HepG2 (cell line): ENCODE data around the gene PLB1. TPM values are rescaled to one million over a fixed set of nuclear protein-coding genes. Genes with fewer than 3 reads are reported as not detected.

ENCODE experiments used
- ATAC-seq: fragments of 200-7000 bp; cut with Tn5 transposase; 3 replicates; pipeline ENCODE4 v1.9.1; 2020; ENCODE audit warnings: mild to moderate bottlenecking, moderate library complexity
- BruUV-seq: library from RNA; stranded (reverse); fragments of 400-500 nt; replicated peaks from 2 replicates; lab custom pipeline; 2021; lab: Mats Ljungman, UMichigan
- CTCF ChIA-PET: fragments of 300-600 bp; formaldehyde crosslinking; extraction: SDS; loops from one replicate; lab custom pipeline; 2021; ENCODE audit warnings: low total read pairs, inconsistent platforms, low intra/inter-chr PET ratio; lab: Yijun Ruan, JAX
- POLR2A ChIA-PET: fragments of 350-600 bp; sonication (Branson Sonifier 250); formaldehyde crosslinking; loops from one replicate; lab custom pipeline; 2020; ENCODE audit warnings: antibody characterized with exemption, inconsistent platforms; lab: Yijun Ruan, JAX
- DNase-seq: peaks from one replicate; pipeline ENCODE4 v3.0.0-alpha.2; 2015; ENCODE audit warnings: low spot score
- FAIRE-seq: peaks from 3 replicates; lab custom pipeline; 2011; peaks lifted over from hg19 to GRCh38; lab: Jason Lieb, UNC
- H2AFZ ChIP-seq: one replicate; pipeline ENCODE4 v1.6.1; 2011; ENCODE audit warnings: low read length, inconsistent platforms
- H3K27ac ChIP-seq: fragments of 300-600 bp; 3 replicates; pipeline ENCODE4 v1.8.0; 2011; ENCODE audit warnings: mixed run types, mild to moderate bottlenecking, mixed read lengths, low read length, inconsistent platforms; ENCODE audit not compliant: insufficient read depth; ENCODE audit errors: extremely low read length
- H3K27me3 ChIP-seq, 2 experiments: fragments of 200-600 bp in 1 of 2; 2 replicates in 1 of 2; 3 replicates in 1 of 2; pipeline versions ENCODE4 v1.6.0 to v1.8.0; 2011; ENCODE audit warnings: low read length in 2 of 2, mild to moderate bottlenecking in 2 of 2, moderate library complexity in 2 of 2, inconsistent platforms in 1 of 2; ENCODE audit not compliant: insufficient read depth in 2 of 2, control insufficient read depth in 1 of 2
- H3K36me3 ChIP-seq, 2 experiments: fragments of 200-600 bp in 1 of 2; replicated peaks in 1 of 2; 2 replicates in 1 of 2; 3 replicates in 1 of 2; pipeline versions ENCODE4 v1.5.1 to v1.8.0; 2011; ENCODE audit warnings: low read length in 2 of 2, inconsistent platforms in 1 of 2; ENCODE audit not compliant: insufficient read depth in 2 of 2, control insufficient read depth in 1 of 2
- H3K4me1 ChIP-seq: 2 replicates; pipeline ENCODE4 v1.5.1; 2012; ENCODE audit warnings: low read length, inconsistent platforms; ENCODE audit not compliant: insufficient read depth
- H3K4me2 ChIP-seq: 2 replicates; pipeline ENCODE4 v1.6.0; 2011; ENCODE audit warnings: low read depth, low read length, inconsistent platforms
- H3K4me3 ChIP-seq, 3 experiments: fragments of 200-600 bp in 1 of 3; sonication (generic), shearing (Covaris generic) in 1 of 3; replicated peaks in 1 of 3; 2 replicates each; pipeline ENCODE4 v1.5.1; 2011 to 2016; ENCODE audit warnings: low read length in 3 of 3, inconsistent platforms in 2 of 3, low read depth in 2 of 3, mild to moderate bottlenecking in 2 of 3, control low read depth in 1 of 3, mixed read lengths in 1 of 3; ENCODE audit not compliant: insufficient read depth in 1 of 3
- H3K79me2 ChIP-seq: one replicate; pipeline ENCODE4 v1.6.1; 2011; ENCODE audit warnings: low read length, inconsistent platforms; ENCODE audit not compliant: insufficient read depth
- H3K9ac ChIP-seq: 2 replicates; pipeline ENCODE4 v1.6.0; 2011; ENCODE audit warnings: mild to moderate bottlenecking, low read depth, low read length, inconsistent platforms; ENCODE audit not compliant: insufficient read depth
- H3K9me3 ChIP-seq: 2 replicates; pipeline ENCODE4 v1.5.1; 2012; ENCODE audit warnings: mild to moderate bottlenecking, low read length
- H4K20me1 ChIP-seq: 2 replicates; pipeline ENCODE4 v1.6.0; 2011; ENCODE audit warnings: inconsistent platforms, mild to moderate bottlenecking, low read length, moderate library complexity; ENCODE audit not compliant: insufficient read depth
- CC2D1A ChIP-seq: sonication (generic); formaldehyde crosslinking; IDR thresholded peaks from 2 replicates; pipeline ENCODE4 v1.8.1; 2023; ENCODE audit warnings: mild to moderate bottlenecking, missing genetic modification reagents
- FIP1L1 ChIP-seq: fragments of 200-400 bp; formaldehyde crosslinking; IDR thresholded peaks from 2 replicates; pipeline ENCODE4 v1.6.1; 2018; ENCODE audit warnings: low read depth, mild to moderate bottlenecking, low read length, moderate library complexity, borderline replicate concordance; ENCODE audit not compliant: insufficient read depth
- ISL2 ChIP-seq: sonication (generic); formaldehyde crosslinking; IDR thresholded peaks from 2 replicates; pipeline ENCODE4 v1.5.0; 2020; ENCODE audit warnings: missing genetic modification reagents
- REST ChIP-seq, 2 experiments: IDR thresholded peaks; 2 replicates each; pipeline ENCODE4 v1.6.1; 2011 to 2012; ENCODE audit warnings: low read length in 2 of 2, borderline replicate concordance in 1 of 2, low read depth in 1 of 2, mild to moderate bottlenecking in 1 of 2, moderate library complexity in 1 of 2
- RORA ChIP-seq: sonication (generic); formaldehyde crosslinking; IDR thresholded peaks from 2 replicates; pipeline ENCODE4 v1.5.0; 2020; ENCODE audit warnings: mild to moderate bottlenecking, missing genetic modification reagents, moderate library complexity
- ZIK1 ChIP-seq: sonication (generic); formaldehyde crosslinking; IDR thresholded peaks from 2 replicates; pipeline ENCODE4 v1.5.0; 2020; ENCODE audit warnings: mild to moderate bottlenecking, low read depth, missing genetic modification reagents, borderline replicate concordance
- ZNF652 ChIP-seq: IDR thresholded peaks from 2 replicates; pipeline ENCODE4 v1.6.1; 2016; ENCODE audit warnings: low read depth, borderline replicate concordance
- ZNF678 ChIP-seq: sonication (generic); formaldehyde crosslinking; IDR thresholded peaks from 2 replicates; pipeline ENCODE4 v1.4.0; 2020; ENCODE audit warnings: mild to moderate bottlenecking, missing genetic modification reagents
- WGBS: methylation state at CpG from one replicate; pipeline ENCODE4 v1.1.6; 2017; ENCODE audit warnings: low lambda C conversion rate; 5-methylcytosine and 5-hydroxymethylcytosine counted together
- in situ Hi-C: cut with HindIII; loops from 2 replicates; pipeline ENCODE4 v1.10.0; 2017; ENCODE audit warnings: low pct_unique_long_range_greater_than_20kb; ENCODE audit not compliant: extremely low pct_ligation_motif_present
- intact Hi-C: fragments of 100-400 bp; cut with micrococcal nuclease; formaldehyde crosslinking; loops from one replicate; pipeline ENCODE4 v1.10.0; 2022; ENCODE audit not compliant: unreplicated experiment
- polyA plus RNA-seq, 8 experiments: library from polyadenylated mRNA; depleted of rRNA in 3 of 8; stranded (reverse) in 7 of 8; unstranded in 1 of 8; fragments of >200 nt; fragmentation: Illumina TruSeq in 4 of 8; extraction: Trizol in 4 of 8; gene quantifications; 2 replicates each; pipeline versions ENCODE4 v1.2.1 to v1.2.3, GENCODE V29; 2011 to 2016; ENCODE audit warnings: low read depth in 4 of 8, missing spikeins in 1 of 8, mixed read lengths in 1 of 8; ENCODE audit not compliant: insufficient read depth in 1 of 8
- total RNA-seq, 5 experiments: library from RNA; depleted of rRNA; stranded (reverse); fragments of >200 nt; fragmentation: Illumina TruSeq; extraction: Trizol; gene quantifications; 2 replicates each; pipeline ENCODE4 v1.2.3, GENCODE V29; 2016; ENCODE audit warnings: low read depth in 1 of 5
- TF ChIP-seq, protein P1 (sequence below): sonication (generic); formaldehyde crosslinking; IDR thresholded peaks from 2 replicates; pipeline ENCODE4 v1.5.0; 2020; ENCODE audit warnings: missing genetic modification reagents
- TF ChIP-seq, protein P2 (sequence below): sonication (generic); formaldehyde crosslinking; IDR thresholded peaks from 2 replicates; pipeline ENCODE4 v1.4.0; 2020; ENCODE audit warnings: missing genetic modification reagents, borderline replicate concordance

The PLB1 gene
- total and polyA plus RNA-seq, 2 of the 13 experiments (the other 11 are each of a cell fraction or from before 2014, with no cell fraction given) = 0.20 to 1.8 TPM

DNA sequence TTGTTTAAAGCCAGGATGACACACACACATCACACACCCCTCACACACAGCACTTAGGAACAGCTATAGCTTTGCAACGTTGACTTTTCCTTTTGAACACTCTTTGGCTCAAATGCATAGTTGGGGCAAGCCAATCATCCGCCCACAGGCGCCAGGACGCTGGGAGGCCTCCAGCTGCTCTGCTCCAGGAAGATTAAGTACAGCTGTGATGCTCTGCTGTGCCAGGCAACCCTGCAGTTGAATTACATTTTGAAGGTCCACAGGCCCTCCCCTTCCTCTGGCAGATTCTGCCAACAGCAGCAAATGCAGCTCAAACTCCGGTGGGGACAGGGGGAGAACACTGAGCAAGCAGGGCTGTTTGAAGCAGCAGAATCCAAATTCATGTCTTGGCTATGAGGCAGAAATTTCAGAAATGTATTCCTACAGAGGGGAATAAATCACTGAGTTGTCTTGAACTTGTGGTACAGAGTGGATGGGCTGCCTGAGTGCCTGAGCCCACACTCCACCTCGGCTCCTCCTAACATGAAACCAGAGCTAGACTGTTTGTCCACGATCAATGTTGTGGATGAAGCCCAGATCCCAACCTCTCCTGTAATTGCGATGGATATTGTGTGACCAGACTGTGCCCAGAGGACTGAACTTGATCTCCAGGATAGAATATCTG, 169.3 kb downstream of the PLB1 start:
- no TSS peak for BruUV-seq
- Histone ChIP-seq H3K36me3 (no peaks in the 10 kb centered on the region), H3K4me1 (peaks cover 33% of the 10 kb centered on the region), H3K9ac (no peak overlapping the region), H3K27ac (no peak overlapping the region), H3K4me3 (no peak overlapping the region), H3K9me3 (no peaks in the 10 kb centered on the region), H3K4me2 (no peak overlapping the region), H4K20me1 (no peaks in the 10 kb centered on the region), H3K27me3 (peaks cover 1 to 4% of the 10 kb centered on the region in 2 experiments; a peak in 1 of 5 replicates), H3K79me2 (no peaks in the 10 kb centered on the region), H2AFZ (no peak overlapping the region)
- ATAC-seq = no peak
- no peak for DNase-seq
- CTCF ChIA-PET = no interaction called here
- POLR2A ChIA-PET = interaction anchor here (1.8 kb wide), 1 partner anchor 87 kb away, joined by 6 read pairs; the partner anchor contains the start of gene PPP1CB
- in situ Hi-C loops (no loop called here), intact Hi-C loops (no loop called here)
- FAIRE-seq = no peak
- WGBS = 26% methylated on average over 8 of the region's 8 CpGs
- TF ChIP-seq, protein P1, sequence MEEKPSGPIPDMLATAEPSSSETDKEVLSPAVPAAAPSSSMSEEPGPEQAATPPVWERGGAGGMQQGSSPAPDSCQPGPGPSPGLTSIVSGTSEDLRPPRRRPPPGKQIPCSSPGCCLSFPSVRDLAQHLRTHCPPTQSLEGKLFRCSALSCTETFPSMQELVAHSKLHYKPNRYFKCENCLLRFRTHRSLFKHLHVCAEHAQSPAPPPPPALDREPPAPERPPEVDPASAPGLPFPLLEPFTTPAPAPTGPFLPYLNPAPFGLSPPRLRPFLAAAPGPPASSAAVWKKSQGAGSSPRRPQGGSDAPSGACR (CRISPR knock-in tag) = no peak
- TF ChIP-seq RORA (CRISPR knock-in tag) (no peak), FIP1L1 (no peak), REST (IDR thresholded peaks at IDR 0.05; ENCODE audit: borderline replicate concordance in 1 of 2, low read depth in 1 of 2, low read length in 2 of 2) (no peak), ZNF652 (no peak), ZNF678 (CRISPR knock-in tag) (no peak), CC2D1A (CRISPR knock-in tag) (no peak), ZIK1 (CRISPR knock-in tag) (no peak), ISL2 (CRISPR knock-in tag) (no peak)
- TF ChIP-seq, protein P2, sequence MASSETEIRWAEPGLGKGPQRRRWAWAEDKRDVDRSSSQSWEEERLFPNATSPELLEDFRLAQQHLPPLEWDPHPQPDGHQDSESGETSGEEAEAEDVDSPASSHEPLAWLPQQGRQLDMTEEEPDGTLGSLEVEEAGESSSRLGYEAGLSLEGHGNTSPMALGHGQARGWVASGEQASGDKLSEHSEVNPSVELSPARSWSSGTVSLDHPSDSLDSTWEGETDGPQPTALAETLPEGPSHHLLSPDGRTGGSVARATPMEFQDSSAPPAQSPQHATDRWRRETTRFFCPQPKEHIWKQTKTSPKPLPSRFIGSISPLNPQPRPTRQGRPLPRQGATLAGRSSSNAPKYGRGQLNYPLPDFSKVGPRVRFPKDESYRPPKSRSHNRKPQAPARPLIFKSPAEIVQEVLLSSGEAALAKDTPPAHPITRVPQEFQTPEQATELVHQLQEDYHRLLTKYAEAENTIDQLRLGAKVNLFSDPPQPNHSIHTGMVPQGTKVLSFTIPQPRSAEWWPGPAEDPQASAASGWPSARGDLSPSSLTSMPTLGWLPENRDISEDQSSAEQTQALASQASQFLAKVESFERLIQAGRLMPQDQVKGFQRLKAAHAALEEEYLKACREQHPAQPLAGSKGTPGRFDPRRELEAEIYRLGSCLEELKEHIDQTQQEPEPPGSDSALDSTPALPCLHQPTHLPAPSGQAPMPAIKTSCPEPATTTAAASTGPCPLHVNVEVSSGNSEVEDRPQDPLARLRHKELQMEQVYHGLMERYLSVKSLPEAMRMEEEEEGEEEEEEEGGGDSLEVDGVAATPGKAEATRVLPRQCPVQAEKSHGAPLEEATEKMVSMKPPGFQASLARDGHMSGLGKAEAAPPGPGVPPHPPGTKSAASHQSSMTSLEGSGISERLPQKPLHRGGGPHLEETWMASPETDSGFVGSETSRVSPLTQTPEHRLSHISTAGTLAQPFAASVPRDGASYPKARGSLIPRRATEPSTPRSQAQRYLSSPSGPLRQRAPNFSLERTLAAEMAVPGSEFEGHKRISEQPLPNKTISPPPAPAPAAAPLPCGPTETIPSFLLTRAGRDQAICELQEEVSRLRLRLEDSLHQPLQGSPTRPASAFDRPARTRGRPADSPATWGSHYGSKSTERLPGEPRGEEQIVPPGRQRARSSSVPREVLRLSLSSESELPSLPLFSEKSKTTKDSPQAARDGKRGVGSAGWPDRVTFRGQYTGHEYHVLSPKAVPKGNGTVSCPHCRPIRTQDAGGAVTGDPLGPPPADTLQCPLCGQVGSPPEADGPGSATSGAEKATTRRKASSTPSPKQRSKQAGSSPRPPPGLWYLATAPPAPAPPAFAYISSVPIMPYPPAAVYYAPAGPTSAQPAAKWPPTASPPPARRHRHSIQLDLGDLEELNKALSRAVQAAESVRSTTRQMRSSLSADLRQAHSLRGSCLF (CRISPR knock-in tag) = no peak
